ENCODE data around the gene IQGAP2.

IQGAP2 gene

DNA sequence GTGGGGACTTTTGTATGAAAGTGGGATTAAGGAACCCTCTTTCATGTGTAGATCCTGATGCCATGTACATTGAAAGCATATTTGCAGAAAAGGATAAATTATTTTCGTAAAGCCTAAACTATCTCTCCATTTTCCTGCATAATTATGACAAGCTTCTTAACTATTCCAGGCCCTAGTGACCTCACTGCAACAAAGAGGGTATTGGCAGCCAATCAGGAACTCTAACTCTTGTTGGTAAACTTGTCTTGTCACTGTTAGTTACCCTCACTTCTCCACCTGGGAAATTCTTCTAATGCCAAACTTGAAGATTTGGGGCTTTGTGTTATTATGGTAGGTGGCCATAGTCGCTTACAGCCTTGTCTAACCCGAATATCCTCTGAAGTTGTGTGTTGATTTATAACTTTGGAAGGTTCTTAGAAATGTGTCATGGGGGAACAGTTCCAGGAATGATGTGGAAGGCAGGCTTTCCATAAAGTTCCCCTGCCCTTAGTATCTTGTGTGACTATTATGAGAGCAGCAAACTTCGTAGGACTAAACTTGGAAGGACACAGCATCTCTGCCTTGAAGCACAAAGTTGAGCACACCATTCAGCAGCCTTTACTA lies 52.5 kb downstream of the IQGAP2 start (continued):
- TF ChIP-seq, protein P1, sequence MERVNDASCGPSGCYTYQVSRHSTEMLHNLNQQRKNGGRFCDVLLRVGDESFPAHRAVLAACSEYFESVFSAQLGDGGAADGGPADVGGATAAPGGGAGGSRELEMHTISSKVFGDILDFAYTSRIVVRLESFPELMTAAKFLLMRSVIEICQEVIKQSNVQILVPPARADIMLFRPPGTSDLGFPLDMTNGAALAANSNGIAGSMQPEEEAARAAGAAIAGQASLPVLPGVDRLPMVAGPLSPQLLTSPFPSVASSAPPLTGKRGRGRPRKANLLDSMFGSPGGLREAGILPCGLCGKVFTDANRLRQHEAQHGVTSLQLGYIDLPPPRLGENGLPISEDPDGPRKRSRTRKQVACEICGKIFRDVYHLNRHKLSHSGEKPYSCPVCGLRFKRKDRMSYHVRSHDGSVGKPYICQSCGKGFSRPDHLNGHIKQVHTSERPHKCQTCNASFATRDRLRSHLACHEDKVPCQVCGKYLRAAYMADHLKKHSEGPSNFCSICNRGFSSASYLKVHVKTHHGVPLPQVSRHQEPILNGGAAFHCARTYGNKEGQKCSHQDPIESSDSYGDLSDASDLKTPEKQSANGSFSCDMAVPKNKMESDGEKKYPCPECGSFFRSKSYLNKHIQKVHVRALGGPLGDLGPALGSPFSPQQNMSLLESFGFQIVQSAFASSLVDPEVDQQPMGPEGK (CRISPR knock-in tag; IDR thresholded peaks at IDR 0.05; ENCODE audit: borderline replicate concordance), result no peak
- no peak for TF ChIP-seq ZFP3 (CRISPR knock-in tag; IDR thresholded peaks at IDR 0.05)
- TF ChIP-seq, protein P2, sequence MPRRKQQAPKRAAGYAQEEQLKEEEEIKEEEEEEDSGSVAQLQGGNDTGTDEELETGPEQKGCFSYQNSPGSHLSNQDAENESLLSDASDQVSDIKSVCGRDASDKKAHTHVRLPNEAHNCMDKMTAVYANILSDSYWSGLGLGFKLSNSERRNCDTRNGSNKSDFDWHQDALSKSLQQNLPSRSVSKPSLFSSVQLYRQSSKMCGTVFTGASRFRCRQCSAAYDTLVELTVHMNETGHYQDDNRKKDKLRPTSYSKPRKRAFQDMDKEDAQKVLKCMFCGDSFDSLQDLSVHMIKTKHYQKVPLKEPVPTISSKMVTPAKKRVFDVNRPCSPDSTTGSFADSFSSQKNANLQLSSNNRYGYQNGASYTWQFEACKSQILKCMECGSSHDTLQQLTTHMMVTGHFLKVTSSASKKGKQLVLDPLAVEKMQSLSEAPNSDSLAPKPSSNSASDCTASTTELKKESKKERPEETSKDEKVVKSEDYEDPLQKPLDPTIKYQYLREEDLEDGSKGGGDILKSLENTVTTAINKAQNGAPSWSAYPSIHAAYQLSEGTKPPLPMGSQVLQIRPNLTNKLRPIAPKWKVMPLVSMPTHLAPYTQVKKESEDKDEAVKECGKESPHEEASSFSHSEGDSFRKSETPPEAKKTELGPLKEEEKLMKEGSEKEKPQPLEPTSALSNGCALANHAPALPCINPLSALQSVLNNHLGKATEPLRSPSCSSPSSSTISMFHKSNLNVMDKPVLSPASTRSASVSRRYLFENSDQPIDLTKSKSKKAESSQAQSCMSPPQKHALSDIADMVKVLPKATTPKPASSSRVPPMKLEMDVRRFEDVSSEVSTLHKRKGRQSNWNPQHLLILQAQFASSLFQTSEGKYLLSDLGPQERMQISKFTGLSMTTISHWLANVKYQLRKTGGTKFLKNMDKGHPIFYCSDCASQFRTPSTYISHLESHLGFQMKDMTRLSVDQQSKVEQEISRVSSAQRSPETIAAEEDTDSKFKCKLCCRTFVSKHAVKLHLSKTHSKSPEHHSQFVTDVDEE (CRISPR knock-in tag; IDR thresholded peaks at IDR 0.05), result no peak

DNA sequence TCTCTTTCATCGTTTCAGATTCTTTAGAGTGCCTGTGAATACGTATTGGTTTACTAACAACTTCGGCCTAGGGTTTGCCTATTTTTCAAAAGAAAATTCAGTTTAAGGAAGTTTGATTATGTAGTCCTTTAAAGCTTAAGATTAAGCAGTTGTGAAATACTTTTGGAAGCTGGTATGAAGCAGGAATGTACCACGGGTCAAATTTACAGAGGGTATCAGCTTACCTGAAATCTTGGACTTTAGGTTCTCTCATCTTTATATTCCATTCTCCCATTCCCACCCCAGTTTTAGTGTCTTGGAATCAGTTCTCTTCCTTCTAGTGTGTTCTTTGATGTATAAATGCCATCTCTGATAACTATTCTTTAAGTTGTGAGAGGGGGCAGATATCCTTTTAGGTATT lies 53.2 kb downstream of the IQGAP2 start:
- ATAC-seq, result no peak
- TF ChIP-seq ARNTL (CRISPR knock-in tag; IDR thresholded peaks at IDR 0.05; ENCODE audit: borderline replicate concordance, low read depth) (no peak), ISL1 (CRISPR knock-in tag; IDR thresholded peaks at IDR 0.05) (no peak)
- TF ChIP-seq, protein P2 (CRISPR knock-in tag; IDR thresholded peaks at IDR 0.05), result no peak

DNA sequence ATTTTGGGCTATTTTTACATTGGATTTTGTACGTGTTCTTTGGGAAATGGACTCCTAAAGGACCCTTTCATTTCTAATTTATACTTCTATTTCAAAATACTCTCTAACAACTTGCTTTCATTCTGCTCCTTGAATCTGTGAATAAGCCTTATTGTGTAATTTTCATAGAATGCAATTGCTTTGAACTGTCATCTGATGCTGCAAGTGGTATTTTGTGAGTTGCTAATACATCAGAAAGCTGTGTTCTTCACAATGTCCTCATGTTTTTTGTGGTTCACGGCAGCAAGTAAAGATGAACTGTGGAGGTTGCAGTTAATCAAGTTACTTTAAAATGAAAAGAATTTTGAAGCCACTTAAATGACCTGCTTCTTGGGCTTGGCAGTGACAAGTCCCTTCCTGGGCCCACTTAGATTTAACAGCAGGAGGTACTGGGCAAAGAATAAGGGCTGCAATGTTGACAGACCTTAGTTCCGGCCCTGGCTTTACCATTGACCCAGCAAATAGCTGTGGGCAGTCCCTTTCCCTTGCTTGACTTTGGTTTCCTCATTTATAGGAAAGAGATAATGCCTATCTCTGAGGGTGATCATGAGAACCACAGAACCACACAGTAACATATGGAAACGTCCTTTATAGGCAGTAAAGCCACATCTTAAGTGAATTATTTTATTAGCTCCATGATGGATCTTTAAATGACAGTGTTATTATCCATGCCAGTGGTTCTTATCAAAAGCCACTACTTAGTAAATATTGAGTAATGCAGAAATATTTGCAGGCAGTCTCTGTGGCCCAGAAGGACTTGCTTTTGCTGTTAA lies 54.8 kb downstream of the IQGAP2 start:
- peak; percentile 70 for ATAC-seq
- TF ChIP-seq ZFP30 (CRISPR knock-in tag; IDR thresholded peaks at IDR 0.05) (no peak), PPARA (CRISPR knock-in tag; IDR thresholded peaks at IDR 0.05; ENCODE audit: borderline replicate concordance) (no peak), ZFP3 (CRISPR knock-in tag; IDR thresholded peaks at IDR 0.05) (peak; percentile 71; the same call in 1 of the 2 replicates), ZNF70 (CRISPR knock-in tag; IDR thresholded peaks at IDR 0.05) (0 out of 2 replicates have a peak, but pooled peaks have one; percentile 28), BACH2 (CRISPR knock-in tag; IDR thresholded peaks at IDR 0.05; ENCODE audit: borderline replicate concordance) (no peak), GLIS3 (CRISPR knock-in tag; IDR thresholded peaks at IDR 0.05) (0 out of 2 replicates have a peak, but pooled peaks have one; percentile 21), TOX (CRISPR knock-in tag; IDR thresholded peaks at IDR 0.05; ENCODE audit: borderline replicate concordance) (no peak), ISL1 (CRISPR knock-in tag; IDR thresholded peaks at IDR 0.05) (peak; percentile 89), ARNTL (CRISPR knock-in tag; IDR thresholded peaks at IDR 0.05; ENCODE audit: borderline replicate concordance, low read depth) (no peak), RARB (CRISPR knock-in tag; IDR thresholded peaks at IDR 0.05) (no peak), ZNF565 (CRISPR knock-in tag; conservative IDR thresholded peaks at IDR 0.05; ENCODE audit: low read depth) (no peak), SNAI2 (CRISPR knock-in tag; IDR thresholded peaks at IDR 0.05) (peak; percentile 78; the same call in 1 of the 2 replicates), TCF4 (CRISPR knock-in tag; IDR thresholded peaks at IDR 0.05; ENCODE audit: borderline replicate concordance) (peak; percentile 82), ZC3H10 (CRISPR knock-in tag; IDR thresholded peaks at IDR 0.05) (no peak), ESRRG (CRISPR knock-in tag; IDR thresholded peaks at IDR 0.05) (0 out of 2 replicates have a peak, but pooled peaks have one; percentile 7)
- TF ChIP-seq, protein P1 (CRISPR knock-in tag; IDR thresholded peaks at IDR 0.05; ENCODE audit: borderline replicate concordance), result no peak
- TF ChIP-seq, protein P3, sequence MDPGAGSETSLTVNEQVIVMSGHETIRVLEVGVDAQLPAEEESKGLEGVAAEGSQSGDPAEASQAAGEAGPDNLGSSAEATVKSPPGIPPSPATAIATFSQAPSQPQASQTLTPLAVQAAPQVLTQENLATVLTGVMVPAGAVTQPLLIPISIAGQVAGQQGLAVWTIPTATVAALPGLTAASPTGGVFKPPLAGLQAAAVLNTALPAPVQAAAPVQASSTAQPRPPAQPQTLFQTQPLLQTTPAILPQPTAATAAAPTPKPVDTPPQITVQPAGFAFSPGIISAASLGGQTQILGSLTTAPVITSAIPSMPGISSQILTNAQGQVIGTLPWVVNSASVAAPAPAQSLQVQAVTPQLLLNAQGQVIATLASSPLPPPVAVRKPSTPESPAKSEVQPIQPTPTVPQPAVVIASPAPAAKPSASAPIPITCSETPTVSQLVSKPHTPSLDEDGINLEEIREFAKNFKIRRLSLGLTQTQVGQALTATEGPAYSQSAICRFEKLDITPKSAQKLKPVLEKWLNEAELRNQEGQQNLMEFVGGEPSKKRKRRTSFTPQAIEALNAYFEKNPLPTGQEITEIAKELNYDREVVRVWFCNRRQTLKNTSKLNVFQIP (CRISPR knock-in tag; IDR thresholded peaks at IDR 0.05; ENCODE audit: borderline replicate concordance, low read depth), result no peak
- TF ChIP-seq, protein P4, sequence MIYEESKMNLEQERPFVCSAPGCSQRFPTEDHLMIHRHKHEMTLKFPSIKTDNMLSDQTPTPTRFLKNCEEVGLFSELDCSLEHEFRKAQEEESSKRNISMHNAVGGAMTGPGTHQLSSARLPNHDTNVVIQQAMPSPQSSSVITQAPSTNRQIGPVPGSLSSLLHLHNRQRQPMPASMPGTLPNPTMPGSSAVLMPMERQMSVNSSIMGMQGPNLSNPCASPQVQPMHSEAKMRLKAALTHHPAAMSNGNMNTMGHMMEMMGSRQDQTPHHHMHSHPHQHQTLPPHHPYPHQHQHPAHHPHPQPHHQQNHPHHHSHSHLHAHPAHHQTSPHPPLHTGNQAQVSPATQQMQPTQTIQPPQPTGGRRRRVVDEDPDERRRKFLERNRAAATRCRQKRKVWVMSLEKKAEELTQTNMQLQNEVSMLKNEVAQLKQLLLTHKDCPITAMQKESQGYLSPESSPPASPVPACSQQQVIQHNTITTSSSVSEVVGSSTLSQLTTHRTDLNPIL (CRISPR knock-in tag; IDR thresholded peaks at IDR 0.05; ENCODE audit: low read depth), result peak; percentile 32
- TF ChIP-seq, protein P5, sequence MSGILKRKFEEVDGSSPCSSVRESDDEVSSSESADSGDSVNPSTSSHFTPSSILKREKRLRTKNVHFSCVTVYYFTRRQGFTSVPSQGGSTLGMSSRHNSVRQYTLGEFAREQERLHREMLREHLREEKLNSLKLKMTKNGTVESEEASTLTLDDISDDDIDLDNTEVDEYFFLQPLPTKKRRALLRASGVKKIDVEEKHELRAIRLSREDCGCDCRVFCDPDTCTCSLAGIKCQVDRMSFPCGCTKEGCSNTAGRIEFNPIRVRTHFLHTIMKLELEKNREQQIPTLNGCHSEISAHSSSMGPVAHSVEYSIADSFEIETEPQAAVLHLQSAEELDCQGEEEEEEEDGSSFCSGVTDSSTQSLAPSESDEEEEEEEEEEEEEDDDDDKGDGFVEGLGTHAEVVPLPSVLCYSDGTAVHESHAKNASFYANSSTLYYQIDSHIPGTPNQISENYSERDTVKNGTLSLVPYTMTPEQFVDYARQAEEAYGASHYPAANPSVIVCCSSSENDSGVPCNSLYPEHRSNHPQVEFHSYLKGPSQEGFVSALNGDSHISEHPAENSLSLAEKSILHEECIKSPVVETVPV (CRISPR knock-in tag; IDR thresholded peaks at IDR 0.05), result 0 out of 2 replicates have a peak, but pooled peaks have one; percentile 14

Data from SK-N-SH treated with all-trans-retinoic acid at 6 μM for 48 hours (cell line).